Fibroblast of lung (primary cell): ENCODE results near the gene TRAF3. TPM values are rescaled to one million over a fixed set of nuclear protein-coding genes. Genes with fewer than 3 reads are reported as not detected.

Source experiments
- DNase-seq, 2 donors: peaks; one replicate each; pipeline versions ENCODE4 v3.0.0 to v3.0.0-alpha.2; 2010; ENCODE audit warnings: low read depth in 2 of 2
- H2AFZ ChIP-seq: 2 replicates; pipeline ENCODE4 v1.5.1; 2012; ENCODE audit warnings: low read length, control low read depth, inconsistent platforms
- H3K27ac ChIP-seq: 2 replicates; pipeline ENCODE4 v1.5.1; 2011; ENCODE audit warnings: low read length, control low read depth; ENCODE audit not compliant: insufficient read depth
- H3K27me3 ChIP-seq: 2 replicates; pipeline ENCODE4 v1.5.1; 2011; ENCODE audit warnings: mild to moderate bottlenecking, low read length; ENCODE audit not compliant: control insufficient read depth, insufficient read depth
- H3K36me3 ChIP-seq: 2 replicates; pipeline ENCODE4 v1.5.1; 2011; ENCODE audit warnings: low read length; ENCODE audit not compliant: control insufficient read depth, insufficient read depth
- H3K4me1 ChIP-seq: 2 replicates; pipeline ENCODE4 v1.5.1; 2011; ENCODE audit warnings: low read length; ENCODE audit not compliant: control insufficient read depth, insufficient read depth; ENCODE audit errors: extremely low read depth
- H3K4me2 ChIP-seq: 2 replicates; pipeline ENCODE4 v1.5.1; 2011; ENCODE audit warnings: low read length, control low read depth; ENCODE audit not compliant: insufficient read depth; ENCODE audit errors: extremely low read depth
- H3K4me3 ChIP-seq, 4 experiments: fragments of 200-600 bp in 1 of 4; sonication (generic) in 1 of 4; replicated peaks in 1 of 4; 2 replicates each; pipeline ENCODE4 v1.5.1; 2011 to 2016; ENCODE audit warnings: low read length in 4 of 4, low read depth in 3 of 4, mild to moderate bottlenecking in 3 of 4, control low read depth in 2 of 4, inconsistent platforms in 1 of 4, mixed read lengths in 1 of 4; ENCODE audit not compliant: insufficient read depth in 1 of 4; ENCODE audit errors: control extremely low read depth in 1 of 4
- H3K79me2 ChIP-seq: 2 replicates; pipeline ENCODE4 v1.5.1; 2012; ENCODE audit warnings: mild to moderate bottlenecking, low read length, inconsistent platforms; ENCODE audit not compliant: control insufficient read depth, insufficient read depth
- H3K9ac ChIP-seq: 2 replicates; pipeline ENCODE4 v1.5.1; 2011; ENCODE audit warnings: mild to moderate bottlenecking, low read length, control low read depth; ENCODE audit not compliant: insufficient read depth
- H3K9me3 ChIP-seq: 2 replicates; pipeline ENCODE4 v1.5.1; 2012; ENCODE audit warnings: low read depth, low read length; ENCODE audit not compliant: control insufficient read depth, insufficient read depth
- H4K20me1 ChIP-seq: 2 replicates; pipeline ENCODE4 v1.5.1; 2011; ENCODE audit warnings: low read length; ENCODE audit not compliant: control insufficient read depth, insufficient read depth; ENCODE audit errors: extremely low read depth
- EZH2 ChIP-seq: IDR thresholded peaks from 2 replicates; pipeline ENCODE4 v1.5.1; 2012; ENCODE audit warnings: low read length, control low read depth, mild to moderate bottlenecking; ENCODE audit errors: missing control alignments
- polyA plus RNA-seq, 2 donors: library from polyadenylated mRNA; depleted of rRNA in 1 of 2; stranded (reverse) in 1 of 2; unstranded in 1 of 2; fragments of >200 nt; gene quantifications; 2 replicates each; pipeline ENCODE4 v1.2.1, GENCODE V29; 2011 to 2012; ENCODE audit warnings: missing spikeins in 1 of 2
- total RNA-seq: library from RNA; depleted of rRNA; stranded (reverse); fragments of >200 nt; gene quantifications from 2 replicates; pipeline ENCODE4 v1.2.1, GENCODE V29; 2014
- TF ChIP-seq, protein P1 (sequence below), 2 donors: IDR thresholded peaks in 1 of 2; conservative IDR thresholded peaks in 1 of 2; 1 replicate in 1 of 2; 2 replicates in 1 of 2; pipeline ENCODE4 v1.5.1; 2011 to 2012; ENCODE audit warnings: low read length in 2 of 2, control low read depth in 1 of 2, inconsistent platforms in 1 of 2, low read depth in 1 of 2, mild to moderate bottlenecking in 1 of 2

Gene TRAF3
- total and polyA plus RNA-seq, 2 donors (not counting 1 experiment from before 2014, with no cell fraction given), result 12.1 to 14.4 TPM

DNA sequence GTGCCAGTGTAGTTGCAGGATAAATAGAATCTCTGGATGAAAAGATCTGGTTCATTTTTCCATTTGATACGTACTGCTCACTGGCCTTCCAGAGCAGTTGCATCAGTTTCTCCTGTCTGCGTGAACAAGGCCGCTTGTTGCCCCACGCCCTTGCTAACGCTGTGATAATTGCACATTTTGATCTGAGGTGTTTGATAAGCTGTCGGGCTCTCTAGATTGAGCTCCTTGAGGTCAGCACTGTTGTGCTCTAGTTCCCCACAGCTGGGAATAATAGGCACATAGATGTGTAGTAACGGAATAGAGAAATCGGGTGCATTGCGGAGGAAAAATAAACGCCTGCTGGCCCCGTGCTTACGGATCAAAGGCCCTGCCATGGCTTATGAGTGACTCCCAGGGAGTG, 42.8 kb upstream of the TRAF3 start:
- Histone ChIP-seq H4K20me1 (no peaks in the 10 kb centered on the region), H3K4me2 (no peak overlapping the region), H3K27ac (no peak overlapping the region), H3K4me1 (no peaks in the 10 kb centered on the region), H3K4me3 (no peak overlapping the region), H3K36me3 (no peaks in the 10 kb centered on the region), H3K9me3 (no peaks in the 10 kb centered on the region), H2AFZ (no peak overlapping the region), H3K27me3 (no peaks in the 10 kb centered on the region), H3K79me2 (no peaks in the 10 kb centered on the region), H3K9ac (no peak overlapping the region)
- no peak for DNase-seq
- no peak for TF ChIP-seq EZH2
- TF ChIP-seq, protein P1, sequence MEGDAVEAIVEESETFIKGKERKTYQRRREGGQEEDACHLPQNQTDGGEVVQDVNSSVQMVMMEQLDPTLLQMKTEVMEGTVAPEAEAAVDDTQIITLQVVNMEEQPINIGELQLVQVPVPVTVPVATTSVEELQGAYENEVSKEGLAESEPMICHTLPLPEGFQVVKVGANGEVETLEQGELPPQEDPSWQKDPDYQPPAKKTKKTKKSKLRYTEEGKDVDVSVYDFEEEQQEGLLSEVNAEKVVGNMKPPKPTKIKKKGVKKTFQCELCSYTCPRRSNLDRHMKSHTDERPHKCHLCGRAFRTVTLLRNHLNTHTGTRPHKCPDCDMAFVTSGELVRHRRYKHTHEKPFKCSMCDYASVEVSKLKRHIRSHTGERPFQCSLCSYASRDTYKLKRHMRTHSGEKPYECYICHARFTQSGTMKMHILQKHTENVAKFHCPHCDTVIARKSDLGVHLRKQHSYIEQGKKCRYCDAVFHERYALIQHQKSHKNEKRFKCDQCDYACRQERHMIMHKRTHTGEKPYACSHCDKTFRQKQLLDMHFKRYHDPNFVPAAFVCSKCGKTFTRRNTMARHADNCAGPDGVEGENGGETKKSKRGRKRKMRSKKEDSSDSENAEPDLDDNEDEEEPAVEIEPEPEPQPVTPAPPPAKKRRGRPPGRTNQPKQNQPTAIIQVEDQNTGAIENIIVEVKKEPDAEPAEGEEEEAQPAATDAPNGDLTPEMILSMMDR (conservative IDR thresholded peaks at IDR 0.05 in 1 of 2, IDR thresholded peaks at IDR 0.05 in 1 of 2; ENCODE audit: low read depth in 1 of 2, low read length in 2 of 2), result no peak

DNA sequence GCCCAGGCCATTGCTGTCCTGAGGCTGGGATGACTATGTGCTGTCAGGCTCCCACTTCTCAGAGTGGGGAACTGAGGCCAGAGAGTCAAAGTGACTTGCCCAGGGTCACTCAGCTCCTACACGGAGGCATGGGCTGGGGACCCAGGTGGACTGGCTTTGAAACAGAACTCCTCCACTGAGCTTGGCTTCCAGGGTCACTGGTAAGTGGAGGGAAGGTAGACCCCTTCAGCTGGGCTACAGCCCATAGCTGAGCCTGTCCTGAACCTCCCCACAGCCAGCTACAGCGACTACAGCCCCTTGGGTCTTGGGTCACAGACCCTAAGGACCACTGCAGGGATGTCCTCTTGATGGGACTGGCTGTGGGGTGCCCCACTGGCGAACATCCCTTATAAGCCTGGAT, 40.3 kb upstream of the TRAF3 start:
- no peak overlapping the region for H3K4me2 ChIP-seq
- H3K9me3 ChIP-seq, result no peaks in the 10 kb centered on the region
- no peak overlapping the region for H3K4me3 ChIP-seq
- no peaks in the 10 kb centered on the region for H3K79me2 ChIP-seq
- H3K9ac ChIP-seq, result no peak overlapping the region
- no peaks in the 10 kb centered on the region for H3K4me1 ChIP-seq
- H2AFZ ChIP-seq, result no peak overlapping the region
- H3K27ac ChIP-seq, result no peak overlapping the region
- H3K36me3 ChIP-seq, result no peaks in the 10 kb centered on the region
- DNase-seq, result no peak
- TF ChIP-seq EZH2, result no peak
- TF ChIP-seq, protein P1 (conservative IDR thresholded peaks at IDR 0.05 in 1 of 2, IDR thresholded peaks at IDR 0.05 in 1 of 2; ENCODE audit: low read depth in 1 of 2, low read length in 2 of 2), result no peak
- no peaks in the 10 kb centered on the region for H3K27me3 ChIP-seq
- no peaks in the 10 kb centered on the region for H4K20me1 ChIP-seq

DNA sequence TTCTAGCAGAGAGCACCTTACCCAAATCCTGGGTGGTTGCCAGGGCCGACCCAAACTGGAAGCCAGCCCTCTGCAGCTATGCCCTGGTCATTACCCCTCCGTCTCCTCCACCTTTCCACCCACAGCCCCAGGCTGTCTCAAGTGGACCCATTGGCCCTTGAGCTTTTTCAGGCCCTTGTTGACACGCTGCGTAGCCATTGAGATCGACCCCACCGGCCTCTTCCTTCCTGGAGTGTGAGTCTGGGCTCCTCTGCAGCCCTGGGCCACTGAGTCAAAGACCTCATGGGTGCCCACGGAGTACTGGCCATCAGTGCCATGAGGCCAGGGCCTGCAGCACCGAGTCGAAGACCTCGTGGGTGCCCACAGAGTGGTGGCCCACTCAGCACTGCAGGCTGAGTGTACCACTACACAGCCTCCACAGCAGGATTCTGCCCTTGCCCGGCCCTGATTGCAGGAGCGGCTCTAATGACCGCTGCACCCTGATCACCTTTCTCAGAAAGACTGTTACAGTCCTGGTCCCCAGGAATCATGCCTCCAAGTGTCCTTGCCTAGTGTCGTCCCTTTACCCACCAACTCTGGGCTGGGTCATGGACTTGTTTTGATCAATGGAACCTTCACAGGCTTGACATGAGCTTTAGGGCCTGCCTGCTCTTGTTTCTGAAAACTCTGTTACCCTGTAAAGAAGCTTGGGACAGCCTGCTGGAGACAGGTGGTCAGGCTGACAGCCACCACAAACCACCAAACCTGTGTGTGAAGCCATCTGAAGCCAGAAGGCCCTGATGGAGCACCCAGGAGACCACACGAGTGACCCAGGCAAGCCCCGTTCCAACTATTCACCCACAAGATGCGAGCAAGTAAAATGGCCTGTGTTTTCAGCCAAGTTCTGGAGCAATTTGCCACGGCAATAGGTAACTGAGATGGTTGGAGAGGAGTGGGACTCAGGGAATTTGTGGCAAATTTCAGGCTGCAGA, 39.6 kb upstream of the TRAF3 start:
- Histone ChIP-seq H3K9ac (no peak overlapping the region), H3K27me3 (no peaks in the 10 kb centered on the region), H3K4me1 (no peaks in the 10 kb centered on the region), H3K27ac (no peak overlapping the region), H3K4me3 (no peak overlapping the region), H3K36me3 (no peaks in the 10 kb centered on the region), H3K79me2 (no peaks in the 10 kb centered on the region), H3K9me3 (no peaks in the 10 kb centered on the region), H3K4me2 (no peak overlapping the region), H2AFZ (no peak overlapping the region), H4K20me1 (no peaks in the 10 kb centered on the region)
- DNase-seq, result no peak
- TF ChIP-seq, protein P1 (conservative IDR thresholded peaks at IDR 0.05 in 1 of 2, IDR thresholded peaks at IDR 0.05 in 1 of 2; ENCODE audit: low read depth in 1 of 2, low read length in 2 of 2), result no peak
- TF ChIP-seq EZH2, result no peak
